KOPT-K1 (cell line): ENCODE data around the gene ADGRF3.
A peak's percentile ranks its signal among the peaks of the same experiment; 100 is the strongest.
"Not testable (repeated sequence)": the region's sequence is repeated elsewhere in the genome, so short reads cannot be mapped to it uniquely, and the experiment has no call there.

Experiments
- H3K27ac ChIP-seq: fragments of 200-600 bp; sonication (generic); 2 replicates; pipeline ENCODE4 v1.5.1; 2016; ENCODE audit warnings: antibody characterized with exemption, mild to moderate bottlenecking, low read depth, low read length; ENCODE audit not compliant: poor library complexity, severe bottlenecking
- H3K36me3 ChIP-seq: fragments of 200-600 bp; sonication (generic); 2 replicates; pipeline ENCODE4 v1.5.1; 2017; ENCODE audit warnings: antibody characterized with exemption, mild to moderate bottlenecking, low read length, moderate library complexity; ENCODE audit not compliant: insufficient read depth
- H3K9me3 ChIP-seq: fragments of 200-600 bp; sonication (generic); 2 replicates; pipeline ENCODE4 v1.5.1; 2017; ENCODE audit warnings: antibody characterized with exemption, low read length, mild to moderate bottlenecking; ENCODE audit not compliant: insufficient read depth, poor library complexity, severe bottlenecking

The ADGRF3 gene

DNA sequence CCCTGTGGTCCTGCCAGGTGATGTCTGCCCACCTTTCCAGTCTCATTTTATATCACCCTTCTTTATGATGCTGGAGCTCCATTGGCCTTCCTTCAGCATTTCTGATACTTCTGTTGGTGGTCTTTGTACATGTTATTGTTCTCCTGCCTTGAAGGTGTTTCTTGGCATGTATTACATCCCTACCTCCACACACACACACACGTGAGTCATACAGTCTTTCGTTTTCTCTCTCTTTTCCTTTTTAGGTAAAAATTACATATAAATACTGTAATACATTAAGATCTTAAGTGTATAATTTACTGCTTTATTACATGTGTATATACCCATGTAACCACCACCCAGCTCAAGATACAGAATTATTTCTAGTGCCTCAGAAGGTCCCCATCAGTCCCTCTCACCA, 10.2 kb upstream of the ADGRF3 start:
- H3K9me3 ChIP-seq = no peaks in the 10 kb centered on the region
- no peak overlapping the region for H3K27ac ChIP-seq
- H3K36me3 ChIP-seq = peaks cover 74% of the 10 kb centered on the region

DNA sequence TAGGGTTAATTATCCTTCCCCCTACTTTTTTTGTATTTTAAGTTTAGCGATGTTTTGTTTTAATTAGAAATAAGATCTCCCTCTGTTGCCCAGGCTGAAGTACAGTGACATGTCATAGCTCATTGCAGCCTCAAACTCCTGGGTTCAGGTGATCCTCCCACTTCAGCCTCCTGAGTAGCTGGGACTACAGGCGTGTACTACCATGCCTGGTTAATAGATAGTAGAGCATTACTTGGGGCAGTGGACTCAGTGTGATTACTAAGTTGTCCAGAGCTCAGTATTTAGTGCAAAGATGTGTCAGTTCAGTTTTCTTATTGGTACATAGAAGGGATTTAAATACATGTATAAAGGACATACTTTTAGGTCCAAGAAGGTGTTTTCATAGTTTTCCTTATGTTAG, 9.5 kb upstream of the ADGRF3 start:
- H3K27ac ChIP-seq = no peak overlapping the region
- no peaks in the 10 kb centered on the region for H3K9me3 ChIP-seq
- H3K36me3 ChIP-seq = peaks cover 78% of the 10 kb centered on the region

DNA sequence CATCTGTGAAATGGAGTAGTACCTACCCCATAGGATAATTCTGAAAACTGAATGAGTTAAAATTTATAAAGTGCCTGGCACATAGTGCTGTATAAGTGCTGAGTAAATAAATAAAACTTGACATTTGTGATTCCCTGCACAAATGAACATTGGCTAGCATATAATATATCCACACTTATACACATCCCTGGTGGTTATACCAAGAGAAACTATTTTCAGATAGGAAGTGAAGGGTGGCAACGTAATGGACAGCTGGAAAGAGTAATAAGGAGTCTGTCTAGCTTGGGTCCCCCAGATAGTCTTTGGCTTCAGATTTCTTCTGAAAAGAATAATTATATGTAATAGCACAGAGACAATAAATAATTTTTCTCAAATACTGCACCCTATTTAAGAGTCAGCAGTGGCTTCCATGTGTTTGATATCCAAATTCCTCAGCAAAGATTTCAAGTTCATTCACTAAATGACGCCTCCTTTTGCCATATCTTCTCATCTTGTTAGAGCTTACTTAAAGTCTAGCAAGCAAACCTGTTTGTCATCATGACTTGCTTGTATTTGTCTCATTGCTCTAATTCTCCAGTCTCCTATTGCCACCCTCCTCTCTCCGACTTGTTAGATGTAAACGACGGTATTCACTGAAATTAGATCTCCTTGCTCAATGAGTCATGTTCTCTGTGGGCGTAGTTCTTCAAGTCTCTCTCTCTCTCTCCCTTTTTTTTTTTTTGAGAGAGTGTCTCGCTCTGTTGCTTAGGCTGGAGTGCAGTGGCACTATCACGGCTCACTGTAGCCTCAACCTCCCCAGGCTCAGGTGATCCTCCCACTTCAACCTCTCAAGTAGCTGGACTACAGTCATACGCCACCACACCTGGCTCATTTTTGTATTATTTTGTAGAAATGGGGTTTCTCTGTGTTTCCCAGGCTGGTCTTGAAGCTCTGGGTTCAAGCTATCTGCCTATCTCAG, 8.7 kb upstream of the ADGRF3 start:
- Histone ChIP-seq H3K36me3 (peaks cover 80% of the 10 kb centered on the region), H3K9me3 (no peaks in the 10 kb centered on the region), H3K27ac (no peak overlapping the region)

DNA sequence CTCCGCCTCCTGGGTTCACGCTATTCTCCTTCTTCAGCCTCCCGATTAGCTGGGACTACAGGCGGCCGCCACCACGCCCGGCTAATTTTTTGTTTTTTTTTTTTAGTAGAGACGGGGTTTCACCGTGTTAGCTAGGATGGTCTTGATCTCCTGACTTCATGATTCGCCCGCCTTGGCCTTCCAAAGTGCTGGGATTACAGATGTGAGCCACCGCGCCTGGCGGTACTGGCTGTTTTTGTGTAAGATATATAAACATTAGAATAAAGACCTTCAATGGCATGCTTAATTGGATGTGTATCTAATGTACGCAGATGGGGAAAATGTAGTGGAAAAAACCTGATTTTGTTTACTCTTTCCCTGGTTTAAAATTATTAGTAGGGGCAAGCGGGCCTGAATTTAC, 7.9 kb upstream of the ADGRF3 start:
- not testable (repeated sequence) for H3K27ac ChIP-seq, H3K9me3 ChIP-seq
- peaks cover 84% of the 10 kb centered on the region for H3K36me3 ChIP-seq

DNA sequence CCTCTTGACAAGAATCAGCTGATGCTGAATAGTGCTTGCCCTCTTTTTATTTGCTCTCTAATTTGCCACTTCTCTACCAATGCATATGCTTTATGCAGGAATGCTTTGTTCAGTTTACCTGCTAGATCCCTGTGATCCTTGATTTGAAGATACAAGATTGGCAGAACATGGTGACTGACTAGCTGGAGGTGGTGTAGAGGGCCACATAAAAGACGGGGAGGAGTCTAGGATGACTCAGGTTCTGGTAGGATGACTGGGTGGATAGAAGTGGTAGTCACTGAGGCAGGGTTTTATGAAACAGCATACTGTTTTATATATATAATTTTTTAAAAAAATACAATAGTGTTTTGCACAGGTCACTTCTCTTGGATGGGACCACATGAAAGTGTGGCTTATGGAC, 6.3 kb upstream of the ADGRF3 start:
- Histone ChIP-seq H3K9me3 (no peaks in the 10 kb centered on the region), H3K27ac (no peak overlapping the region)

DNA sequence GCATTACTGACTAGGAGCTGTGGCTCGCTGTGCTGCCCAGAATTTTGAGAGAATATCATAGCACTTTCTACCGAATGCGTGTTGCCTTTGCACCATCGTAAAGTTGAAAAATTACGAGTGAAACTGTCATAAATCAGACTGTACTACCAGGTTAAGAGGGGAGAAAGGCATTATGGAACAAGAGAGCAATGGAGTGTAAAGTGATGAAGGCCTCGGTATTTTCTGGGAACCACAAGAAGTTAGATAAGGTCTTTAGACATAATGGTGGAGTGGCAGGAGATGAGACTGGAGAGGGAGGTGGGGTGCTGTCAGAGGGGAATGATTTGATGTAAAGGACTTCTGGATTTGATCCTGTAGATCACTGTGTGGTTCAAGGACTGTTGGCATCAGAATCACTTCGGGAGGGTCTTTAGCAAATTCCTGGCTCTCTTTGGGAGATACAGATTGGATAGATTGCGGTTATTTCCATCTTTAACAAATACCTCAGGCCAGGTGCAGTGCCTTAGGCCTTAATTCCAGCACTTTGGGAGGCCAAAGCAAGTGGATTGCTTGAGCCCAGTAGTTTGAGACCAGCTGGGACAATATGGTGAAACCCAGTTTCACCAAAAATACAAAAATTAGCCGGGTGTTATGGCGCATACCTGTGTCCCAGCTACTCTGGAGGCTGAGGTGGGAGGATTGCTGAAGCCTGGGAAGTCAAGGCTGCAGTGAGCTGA, 4.9 kb upstream of the ADGRF3 start:
- Histone ChIP-seq H3K36me3 (peaks cover 68% of the 10 kb centered on the region), H3K27ac (no peak overlapping the region), H3K9me3 (no peaks in the 10 kb centered on the region)

More for the DNA sequence above, 6.3 kb upstream of the ADGRF3 start:
- peaks cover 80% of the 10 kb centered on the region for H3K36me3 ChIP-seq

DNA sequence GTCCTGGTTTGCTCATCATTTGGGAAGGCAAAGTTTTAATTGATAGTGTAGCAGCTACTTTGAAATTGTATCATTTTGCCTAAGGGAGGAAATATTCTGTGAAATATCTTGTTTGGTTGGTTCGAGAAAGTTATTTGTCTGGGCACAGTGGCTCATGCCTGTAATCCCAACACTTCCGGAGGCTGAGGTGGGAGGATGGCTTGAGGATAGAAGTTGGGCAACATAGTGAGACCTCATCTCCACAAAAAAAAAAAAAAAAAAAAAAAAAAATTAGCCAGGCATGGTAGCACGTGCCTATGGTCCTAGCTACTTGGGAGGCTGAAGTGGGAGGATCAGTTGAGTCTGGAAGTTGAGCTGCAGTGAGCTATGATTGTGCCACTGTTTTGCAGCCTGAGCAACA, 3.1 kb upstream of the ADGRF3 start:
- H3K36me3 ChIP-seq = peaks cover 49% of the 10 kb centered on the region
- H3K9me3 ChIP-seq = no peaks in the 10 kb centered on the region
- H3K27ac ChIP-seq = no peak overlapping the region

DNA sequence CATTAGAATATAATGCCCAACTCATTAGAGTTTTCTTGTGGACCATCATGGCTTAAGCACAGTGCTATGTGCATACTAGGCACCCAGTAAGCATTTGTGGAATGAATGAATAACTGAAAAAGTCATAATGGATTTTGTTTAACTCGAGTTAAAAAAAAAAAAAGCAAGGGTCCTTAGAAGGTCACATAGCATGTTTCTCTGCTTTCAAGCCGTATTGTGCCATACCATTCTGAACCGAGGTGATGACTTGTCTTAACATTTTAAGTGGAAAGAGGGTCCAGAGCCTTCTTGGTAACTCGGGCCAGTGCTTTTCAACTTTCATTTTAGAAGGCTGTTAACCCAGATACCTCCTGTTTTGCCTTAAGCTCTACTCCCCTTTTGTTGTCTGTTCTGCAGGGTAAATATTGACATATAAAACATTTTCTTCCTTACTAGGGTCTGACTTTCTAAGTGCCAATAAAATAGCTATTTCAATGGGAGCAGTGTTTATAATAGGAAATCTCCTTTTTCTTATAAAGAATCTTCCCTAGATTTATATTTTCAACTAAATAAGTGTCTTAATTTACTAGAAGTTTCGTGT, 787 bp upstream of the ADGRF3 start:
- no peaks in the 10 kb centered on the region for H3K9me3 ChIP-seq
- H3K27ac ChIP-seq = peak overlapping the region; percentile 70
- peaks cover 34% of the 10 kb centered on the region for H3K36me3 ChIP-seq

DNA sequence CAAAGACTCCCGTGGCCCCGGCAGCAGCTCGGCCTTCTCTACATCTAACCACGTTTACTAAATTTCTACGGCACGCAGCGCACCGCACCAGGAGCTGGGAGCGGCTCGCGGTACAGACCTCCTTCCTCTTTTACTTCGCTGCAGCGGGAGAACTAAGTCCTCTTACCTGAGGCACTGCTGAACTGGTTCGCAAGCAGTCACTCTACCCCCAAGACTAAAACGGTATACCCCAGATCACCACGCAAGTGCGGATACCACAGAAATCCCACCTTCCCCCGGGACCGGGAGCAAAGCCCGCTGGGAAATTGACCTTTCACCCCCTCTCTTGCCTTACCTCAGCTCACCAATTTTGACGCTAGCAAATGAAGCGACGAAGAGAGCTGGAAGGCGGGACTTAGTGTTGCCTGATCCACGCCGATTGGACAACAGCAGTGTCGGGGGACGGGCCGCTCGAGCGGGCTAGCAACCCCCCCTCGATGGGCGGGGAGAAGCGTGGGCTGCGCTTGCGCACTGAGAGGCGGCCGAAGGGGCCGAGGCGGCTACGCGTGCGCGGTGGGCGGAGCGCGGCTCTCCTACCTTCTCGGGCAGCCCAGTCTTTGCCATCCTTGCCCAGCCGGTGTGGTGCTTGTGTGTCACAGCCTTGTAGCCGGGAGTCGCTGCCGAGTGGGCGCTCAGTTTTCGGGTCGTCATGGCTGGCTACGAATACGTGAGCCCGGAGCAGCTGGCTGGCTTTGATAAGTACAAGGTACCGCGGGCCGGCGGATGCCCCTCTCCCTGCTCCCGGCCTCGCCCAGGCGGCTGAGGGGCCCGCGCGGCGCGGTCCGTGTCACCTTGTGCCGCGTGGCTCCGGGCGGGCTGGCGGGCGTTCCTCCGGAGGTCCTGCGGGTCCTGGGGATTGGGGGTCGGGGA, 790 bp downstream of the ADGRF3 start, which contains the start of gene SELENOI:
Gene SELENOI, plus strand, starts transcription at position 599 of the 909 bp plus-strand sequence. Its CDS starts 90 bp downstream, at position 689.
- Histone ChIP-seq H3K9me3 (no peaks in the 10 kb centered on the region), H3K36me3 (peaks cover 20% of the 10 kb centered on the region), H3K27ac (peak within 1 kb of the TSS; percentile 84)

DNA sequence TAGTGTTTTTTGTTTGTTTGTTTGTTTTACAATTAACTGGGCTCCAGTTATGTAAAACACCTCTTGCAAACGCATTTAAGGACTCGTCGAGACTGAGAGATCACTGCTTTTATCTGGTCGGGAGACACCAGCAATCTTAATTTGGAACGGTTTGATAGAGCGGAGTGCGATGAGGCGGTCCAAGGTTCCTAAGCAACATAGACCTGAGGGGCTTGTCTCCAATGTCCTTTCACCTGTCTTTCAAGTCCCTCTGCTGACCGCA, 1.4 kb downstream of the ADGRF3 start:
- Histone ChIP-seq H3K27ac (peak overlapping the region; percentile 84), H3K36me3 (peaks cover 14% of the 10 kb centered on the region)

DNA sequence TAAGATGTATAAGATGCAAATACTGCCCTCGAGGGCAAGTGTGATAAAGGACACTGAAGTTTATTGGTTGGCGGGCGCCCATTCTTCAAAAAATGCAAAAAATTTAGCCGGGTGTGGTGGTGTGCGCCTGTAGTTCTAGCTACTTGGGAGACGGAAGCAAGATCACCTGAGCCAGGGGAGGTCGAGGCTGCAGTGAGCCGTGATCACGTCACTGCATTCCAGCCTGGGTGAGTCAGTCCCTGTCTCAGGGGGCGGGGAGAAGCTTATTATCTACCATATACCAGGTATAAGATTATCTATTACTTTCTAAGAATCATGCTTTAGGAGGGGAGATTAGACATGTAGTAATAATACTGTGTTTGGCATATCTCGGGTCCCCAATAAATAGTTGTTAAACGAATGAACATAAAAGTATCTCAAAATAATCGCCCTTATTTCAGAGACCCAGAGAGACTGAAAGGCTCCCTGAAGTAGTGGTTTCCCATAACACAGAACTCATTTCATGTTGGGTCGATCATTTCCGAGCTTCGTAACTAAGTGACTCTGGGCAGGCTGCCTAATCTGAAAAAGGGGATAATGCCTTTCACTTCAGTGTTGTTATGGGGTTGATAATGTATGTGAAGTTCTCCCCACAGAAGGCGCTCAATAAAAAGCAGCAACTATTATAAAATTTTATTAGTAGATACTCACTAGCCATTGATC, 1.9 kb downstream of the ADGRF3 start:
- no peaks in the 10 kb centered on the region for H3K9me3 ChIP-seq
- H3K36me3 ChIP-seq = peaks cover 11% of the 10 kb centered on the region
- H3K27ac ChIP-seq = peak overlapping the region; percentile 84

More for the DNA sequence above, 1.4 kb downstream of the ADGRF3 start:
- no peaks in the 10 kb centered on the region for H3K9me3 ChIP-seq

DNA sequence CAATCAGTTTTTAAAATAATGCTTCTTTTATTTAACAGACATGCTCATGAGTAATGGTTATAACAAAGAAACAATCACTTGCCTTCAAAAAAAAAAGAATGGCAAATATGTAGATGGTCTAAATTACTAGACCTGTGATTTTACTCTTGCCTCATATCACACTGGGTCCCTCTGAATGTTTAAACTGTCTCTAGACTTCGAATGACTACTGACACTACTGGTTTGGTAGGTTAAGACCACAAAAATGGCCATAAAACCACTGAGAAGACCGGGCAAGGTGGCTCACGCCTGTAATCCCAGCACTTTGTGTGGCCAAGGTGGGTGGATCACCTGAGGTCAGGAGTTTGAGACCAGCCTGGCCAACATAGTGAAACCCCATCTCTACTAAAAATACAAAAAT, 5.8 kb downstream of the ADGRF3 start:
- Histone ChIP-seq H3K27ac (no peak overlapping the region), H3K36me3 (no peaks in the 10 kb centered on the region)

DNA sequence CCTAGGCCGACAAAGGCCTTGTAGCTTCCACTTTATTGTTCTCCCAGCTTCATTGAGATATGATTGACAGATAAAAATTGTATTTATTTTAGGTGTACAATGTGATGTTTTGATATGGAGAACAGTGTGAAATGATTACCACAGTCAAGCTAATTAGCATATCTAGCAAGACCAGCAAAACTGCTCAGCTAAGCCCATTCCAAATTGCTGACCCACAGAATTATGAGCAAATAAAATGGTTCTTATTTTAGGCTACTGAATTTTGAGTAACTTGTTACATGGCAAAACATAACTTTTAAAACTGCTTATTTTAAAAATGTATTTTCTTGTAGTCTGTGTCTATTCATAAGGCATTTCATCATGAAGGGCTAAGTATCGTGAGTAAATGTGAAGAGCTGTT, 9.3 kb downstream of the ADGRF3 start:
- H3K9me3 ChIP-seq = no peaks in the 10 kb centered on the region
- no peaks in the 10 kb centered on the region for H3K36me3 ChIP-seq
- no peak overlapping the region for H3K27ac ChIP-seq

More for the DNA sequence above, 5.8 kb downstream of the ADGRF3 start:
- no peaks in the 10 kb centered on the region for H3K9me3 ChIP-seq

DNA sequence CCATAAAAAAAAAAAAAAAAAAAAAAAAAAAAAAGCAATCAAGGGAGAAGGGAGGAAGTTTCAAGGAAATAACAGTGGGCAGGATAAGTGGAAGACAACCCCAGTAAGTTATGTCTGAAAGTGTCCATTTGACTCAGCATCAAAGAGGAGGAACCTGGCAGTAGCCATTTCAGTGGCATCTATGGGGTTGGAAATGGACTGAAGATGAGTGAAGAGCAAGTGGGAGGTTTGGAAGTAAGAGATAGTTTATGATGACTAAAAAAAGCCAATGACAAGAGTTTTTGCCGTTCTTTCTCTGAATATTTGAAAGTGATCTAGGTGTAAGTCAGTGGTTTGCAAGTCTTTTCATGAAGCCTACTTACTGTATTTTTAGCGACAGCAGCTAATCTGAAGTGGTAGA, 9.9 kb downstream of the ADGRF3 start:
- Histone ChIP-seq H3K36me3 (no peaks in the 10 kb centered on the region), H3K27ac (no peak overlapping the region)

More for the DNA sequence above, 9.9 kb downstream of the ADGRF3 start:
- no peaks in the 10 kb centered on the region for H3K9me3 ChIP-seq
